Natural killer cell treated with Interleukin-12 subunit alpha and Interleukin-12 subunit beta and Interleukin-15 and Interleukin-18, amount 100 ng/mL, for 72 hours (primary cell): ENCODE measurements around the gene LRRC37A3. TPM values are rescaled to one million over a fixed set of nuclear protein-coding genes. Genes with fewer than 3 reads are reported as not detected.
"Not testable (repeated sequence)": the region's sequence is repeated elsewhere in the genome, so short reads cannot be mapped to it uniquely, and the experiment has no call there.

Experiments used
- ATAC-seq, 2 donors: fragments of 150-1000 bp; cut with Tn5 transposase in 1 of 2; sonication (Bioruptor Pico), chemical (Tn5 transposase) in 1 of 2; 2 replicates each; pipeline ENCODE4 v1.10.0; 2021
- DNase-seq: peaks from one replicate; pipeline ENCODE4 v3.0.0; 2022; ENCODE audit warnings: low spot score
- H3K27ac Mint-ChIP-seq, 2 donors: 1 replicate in 1 of 2; 2 replicates in 1 of 2; pipeline ENCODE4 v1.8.0; 2022; ENCODE audit warnings: mixed read lengths in 2 of 2, mild to moderate bottlenecking in 1 of 2, moderate library complexity in 1 of 2
- H3K27me3 Mint-ChIP-seq, 2 donors: 1 replicate in 1 of 2; 2 replicates in 1 of 2; pipeline ENCODE4 v1.8.0; 2022; ENCODE audit warnings: mixed read lengths in 2 of 2
- H3K36me3 Mint-ChIP-seq: one replicate; pipeline ENCODE4 v1.8.0; 2022; ENCODE audit warnings: mixed read lengths
- H3K4me1 Mint-ChIP-seq, 2 donors: 1 replicate in 1 of 2; 2 replicates in 1 of 2; pipeline ENCODE4 v1.8.0; 2022; ENCODE audit warnings: low read depth in 2 of 2, mixed read lengths in 2 of 2, mild to moderate bottlenecking in 1 of 2
- H3K4me3 Mint-ChIP-seq: one replicate; pipeline ENCODE4 v1.8.0; 2022; ENCODE audit warnings: mixed read lengths
- H3K9me3 Mint-ChIP-seq: 2 replicates; pipeline ENCODE4 v1.8.0; 2022; ENCODE audit warnings: mixed read lengths
- total RNA-seq, 2 donors: library from RNA; stranded (reverse); gene quantifications; one replicate each; pipeline ENCODE4 v1.2.3, GENCODE V29; 2022

The LRRC37A3 gene
- total RNA-seq: 1 to 10 TPM; 7.0 to 8.5 TPM

GRCh38 chr17:64919289-64920025 lies at the start of gene LRRC37A3:
Gene LRRC37A3 (minus strand): TSS chr17:64919478. CDS start chr17:64897257, 22,221 bp downstream.
- peak; percentile 98 for DNase-seq
- H3K27me3 Mint-ChIP-seq, H3K9me3 Mint-ChIP-seq, H3K36me3 Mint-ChIP-seq, H3K4me1 Mint-ChIP-seq: not testable (repeated sequence)
- Mint-ChIP-seq H3K27ac (peak within 1 kb of the TSS; percentile 68 to 84), H3K4me3 (peak within 1 kb of the TSS; percentile 80)
- ATAC-seq: peak; percentile 98 to 99

GRCh38 chr17:64965873-64966287 lies 46.6 kb upstream of the LRRC37A3 start:
- H3K36me3 Mint-ChIP-seq, H3K9me3 Mint-ChIP-seq, H3K27me3 Mint-ChIP-seq: not testable (repeated sequence)
- peaks cover 45 to 61% of the 10 kb centered on the region in 2 donors for H3K4me1 Mint-ChIP-seq
- H3K27ac Mint-ChIP-seq: peak overlapping the region; percentile 86 to 93
- H3K4me3 Mint-ChIP-seq: peak overlapping the region; percentile 82
- peak; percentile 91 for DNase-seq
- peak; percentile 97 to 98 for ATAC-seq

- peak overlapping the region; percentile 72 to 86 for H3K27ac Mint-ChIP-seq
- H3K36me3 Mint-ChIP-seq, DNase-seq, H3K9me3 Mint-ChIP-seq, ATAC-seq, H3K27me3 Mint-ChIP-seq: not testable (repeated sequence)
- H3K4me3 Mint-ChIP-seq: peak overlapping the region; percentile 82
- H3K4me1 Mint-ChIP-seq: peaks cover 43 to 58% of the 10 kb centered on the region in 2 donors
Measured at GRCh38 chr17:64965256-64965872, 46.1 kb upstream of the LRRC37A3 start.

- ATAC-seq (no peak), DNase-seq (no peak)
- Mint-ChIP-seq H3K4me1 (peaks cover 41 to 55% of the 10 kb centered on the region in 2 donors), H3K27me3 (no peaks in the 10 kb centered on the region), H3K36me3 (no peaks in the 10 kb centered on the region), H3K27ac (peak overlapping the region; percentile 72 to 86), H3K9me3 (no peaks in the 10 kb centered on the region), H3K4me3 (peak overlapping the region; percentile 82)
Measured at GRCh38 chr17:64964796-64965195, 45.5 kb upstream of the LRRC37A3 start.

- H3K4me1 Mint-ChIP-seq: peaks cover 33 to 49% of the 10 kb centered on the region in 2 donors
- H3K4me3 Mint-ChIP-seq: not testable (repeated sequence)
Measured at GRCh38 chr17:64963814-64964213, 44.5 kb upstream of the LRRC37A3 start.

GRCh38 chr17:64961563-64962378 lies 42.5 kb upstream of the LRRC37A3 start:
- peak; percentile 47 to 66 for ATAC-seq
- not testable (repeated sequence) for H3K4me3 Mint-ChIP-seq, H3K36me3 Mint-ChIP-seq, H3K27me3 Mint-ChIP-seq, H3K9me3 Mint-ChIP-seq, H3K27ac Mint-ChIP-seq, DNase-seq
- H3K4me1 Mint-ChIP-seq: peaks cover 19 to 28% of the 10 kb centered on the region in 2 donors

More at GRCh38 chr17:64963814-64964213, 44.5 kb upstream of the LRRC37A3 start:
- DNase-seq, H3K27ac Mint-ChIP-seq, H3K9me3 Mint-ChIP-seq, ATAC-seq, H3K36me3 Mint-ChIP-seq, H3K27me3 Mint-ChIP-seq: not testable (repeated sequence)

GRCh38 chr17:64951877-64952276 lies 32.6 kb upstream of the LRRC37A3 start:
- no peaks in the 10 kb centered on the region for H3K36me3 Mint-ChIP-seq
- H3K27me3 Mint-ChIP-seq: peaks cover 0 to 3% of the 10 kb centered on the region in 2 donors
- H3K4me1 Mint-ChIP-seq: no peaks in the 10 kb centered on the region
- H3K9me3 Mint-ChIP-seq: no peaks in the 10 kb centered on the region
- H3K4me3 Mint-ChIP-seq: no peak overlapping the region
- no peak overlapping the region for H3K27ac Mint-ChIP-seq
- ATAC-seq (no peak), DNase-seq (no peak)

GRCh38 chr17:64950871-64951270 lies 31.6 kb upstream of the LRRC37A3 start:
- Mint-ChIP-seq H3K27ac (no peak overlapping the region), H3K27me3 (peaks cover 0 to 5% of the 10 kb centered on the region in 2 donors), H3K36me3 (no peaks in the 10 kb centered on the region), H3K9me3 (no peaks in the 10 kb centered on the region), H3K4me1 (no peaks in the 10 kb centered on the region), H3K4me3 (no peak overlapping the region)
- no peak for DNase-seq
- no peak for ATAC-seq

- ATAC-seq (no peak), DNase-seq (no peak)
- Mint-ChIP-seq H3K27me3 (peaks cover 0 to 5% of the 10 kb centered on the region in 2 donors), H3K27ac (no peak overlapping the region), H3K4me3 (no peak overlapping the region), H3K4me1 (no peaks in the 10 kb centered on the region), H3K9me3 (no peaks in the 10 kb centered on the region), H3K36me3 (no peaks in the 10 kb centered on the region)
Measured at GRCh38 chr17:64947152-64947551, 27.9 kb upstream of the LRRC37A3 start.

- Mint-ChIP-seq H3K4me1 (peaks cover 0 to 6% of the 10 kb centered on the region in 2 donors), H3K9me3 (no peaks in the 10 kb centered on the region), H3K27me3 (peaks cover 7 to 16% of the 10 kb centered on the region in 2 donors), H3K36me3 (no peaks in the 10 kb centered on the region), H3K27ac (no peak overlapping the region), H3K4me3 (no peak overlapping the region)
- no peak for ATAC-seq
- DNase-seq: no peak
Measured at GRCh38 chr17:64941761-64942160, 22.5 kb upstream of the LRRC37A3 start.

- Mint-ChIP-seq H3K9me3 (no peaks in the 10 kb centered on the region), H3K27ac (no peak overlapping the region), H3K27me3 (peaks cover 5 to 16% of the 10 kb centered on the region in 2 donors), H3K4me3 (no peak overlapping the region), H3K36me3 (no peaks in the 10 kb centered on the region), H3K4me1 (peaks cover 0 to 6% of the 10 kb centered on the region in 2 donors)
- ATAC-seq: no peak
- no peak for DNase-seq
Measured at GRCh38 chr17:64941045-64941444, 21.8 kb upstream of the LRRC37A3 start.

- no peak for ATAC-seq
- Mint-ChIP-seq H3K4me1 (peaks cover 0 to 6% of the 10 kb centered on the region in 2 donors), H3K27me3 (peaks cover 5 to 16% of the 10 kb centered on the region in 2 donors), H3K4me3 (no peak overlapping the region), H3K27ac (no peak overlapping the region), H3K9me3 (no peaks in the 10 kb centered on the region), H3K36me3 (no peaks in the 10 kb centered on the region)
- DNase-seq: no peak
Measured at GRCh38 chr17:64940055-64940454, 20.8 kb upstream of the LRRC37A3 start.

- no peak overlapping the region for H3K4me3 Mint-ChIP-seq
- H3K36me3 Mint-ChIP-seq: no peaks in the 10 kb centered on the region
- no peaks in the 10 kb centered on the region for H3K9me3 Mint-ChIP-seq
- DNase-seq (no peak), ATAC-seq (peak; percentile 77 to 81)
- H3K27ac Mint-ChIP-seq: no peak overlapping the region
- peaks cover 0 to 6% of the 10 kb centered on the region in 2 donors for H3K4me1 Mint-ChIP-seq
- peaks cover 5 to 16% of the 10 kb centered on the region in 2 donors for H3K27me3 Mint-ChIP-seq
Measured at GRCh38 chr17:64938925-64939474, 19.7 kb upstream of the LRRC37A3 start.
